NB4 (cell line): ENCODE results near the gene DOK6.

Experiments used
- DNase-seq: peaks from one replicate; pipeline ENCODE4 v3.0.0; 2010; ENCODE audit warnings: low read depth
- H3K4me3 ChIP-seq: one replicate; pipeline ENCODE4 v1.5.1; 2011; ENCODE audit warnings: mild to moderate bottlenecking, low read depth, low read length, moderate library complexity
- CTCF ChIP-seq: IDR thresholded peaks from one replicate; pipeline ENCODE4 v1.5.1; 2012; ENCODE audit warnings: low read depth, low read length
- MYC ChIP-seq: IDR thresholded peaks from 2 replicates; pipeline ENCODE4 v1.6.1; 2011; ENCODE audit warnings: low read depth, low read length
- POLR2A ChIP-seq: IDR thresholded peaks from 2 replicates; pipeline ENCODE4 v1.6.1; 2011; ENCODE audit warnings: mild to moderate bottlenecking; ENCODE audit not compliant: insufficient read length; ENCODE audit errors: extremely low read depth
- TF ChIP-seq, protein P1 (sequence below): IDR thresholded peaks from 2 replicates; pipeline ENCODE4 v1.6.1; 2011; ENCODE audit warnings: low read depth, low read length

The DOK6 gene

DNA sequence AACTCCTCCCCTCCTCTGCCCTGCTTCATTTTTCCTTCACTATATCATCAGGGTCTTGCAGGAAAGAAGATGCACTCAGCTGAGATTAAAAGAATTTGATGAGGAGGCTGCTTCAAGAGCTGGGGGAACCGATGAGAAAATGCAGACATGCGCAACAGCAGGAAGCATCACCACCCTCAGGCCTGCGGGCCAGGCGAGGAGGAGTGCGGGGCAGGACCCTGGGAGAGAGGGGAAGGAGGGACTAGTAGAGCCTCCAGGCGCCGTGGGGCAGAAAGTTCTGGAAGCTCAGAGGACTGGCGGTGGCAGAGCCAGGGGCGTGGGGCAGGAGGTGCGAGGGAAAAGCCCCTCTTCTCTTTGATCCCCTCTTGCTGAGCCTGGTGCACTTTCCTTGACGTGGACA is 438.8 kb downstream of the DOK6 start:
- TF ChIP-seq, protein P1, sequence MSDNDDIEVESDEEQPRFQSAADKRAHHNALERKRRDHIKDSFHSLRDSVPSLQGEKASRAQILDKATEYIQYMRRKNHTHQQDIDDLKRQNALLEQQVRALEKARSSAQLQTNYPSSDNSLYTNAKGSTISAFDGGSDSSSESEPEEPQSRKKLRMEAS = no peak
- TF ChIP-seq CTCF (no peak), MYC (no peak), POLR2A (no peak)
- no peak for DNase-seq
- H3K4me3 ChIP-seq = no peak overlapping the region

DNA sequence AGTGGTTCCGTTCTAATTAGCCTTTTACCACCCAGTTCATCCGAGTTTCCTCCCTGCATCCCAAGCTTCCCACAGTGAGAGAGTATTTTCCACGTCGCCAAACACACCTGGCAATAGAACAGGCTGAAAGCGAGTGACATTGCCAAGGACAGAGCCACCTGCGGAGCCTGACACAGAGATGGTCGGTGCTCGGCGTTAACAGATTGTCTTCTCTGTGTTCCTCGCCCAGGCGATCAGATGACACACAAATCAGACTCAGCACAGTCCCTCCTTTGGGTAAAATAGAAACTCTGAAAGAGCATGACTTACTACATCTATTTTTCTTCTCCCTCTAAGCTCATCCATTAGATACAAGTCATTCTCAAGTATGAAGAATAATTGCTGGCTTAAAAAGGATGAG is 439.3 kb downstream of the DOK6 start:
- no peak overlapping the region for H3K4me3 ChIP-seq
- DNase-seq = no peak
- TF ChIP-seq MYC (no peak), POLR2A (no peak), CTCF (no peak)
- TF ChIP-seq, protein P1 = no peak

- TF ChIP-seq, protein P1 = no peak
- TF ChIP-seq CTCF (no peak), MYC (no peak), POLR2A (no peak)
- H3K4me3 ChIP-seq = no peak overlapping the region
- no peak for DNase-seq
Observed at GRCh38 chr18:69840445-69840844, 439.8 kb downstream of the DOK6 start.

DNA sequence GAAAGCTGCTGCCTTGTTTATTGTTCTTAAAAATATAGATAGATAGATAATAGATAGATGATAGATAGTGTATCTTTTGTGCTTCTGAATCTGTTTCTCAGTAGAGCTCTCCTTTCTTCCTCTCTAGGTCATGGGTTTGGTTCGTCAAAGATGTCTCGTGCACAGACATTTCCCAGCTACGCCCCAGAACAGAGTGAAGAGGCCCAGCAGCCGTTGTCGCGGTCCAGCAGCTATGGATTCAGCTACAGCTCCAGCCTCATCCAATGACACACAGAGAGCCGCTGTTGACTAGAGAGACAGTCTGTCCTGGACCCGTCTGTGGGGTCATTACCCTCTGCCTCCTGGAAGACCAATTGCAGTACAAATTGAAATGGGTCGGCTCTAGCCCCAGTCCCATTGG is 440.4 kb downstream of the DOK6 start:
- no peak overlapping the region for H3K4me3 ChIP-seq
- no peak for TF ChIP-seq CTCF
- TF ChIP-seq, protein P1 = no peak
- TF ChIP-seq POLR2A = no peak
- no peak for TF ChIP-seq MYC
- no peak for DNase-seq

DNA sequence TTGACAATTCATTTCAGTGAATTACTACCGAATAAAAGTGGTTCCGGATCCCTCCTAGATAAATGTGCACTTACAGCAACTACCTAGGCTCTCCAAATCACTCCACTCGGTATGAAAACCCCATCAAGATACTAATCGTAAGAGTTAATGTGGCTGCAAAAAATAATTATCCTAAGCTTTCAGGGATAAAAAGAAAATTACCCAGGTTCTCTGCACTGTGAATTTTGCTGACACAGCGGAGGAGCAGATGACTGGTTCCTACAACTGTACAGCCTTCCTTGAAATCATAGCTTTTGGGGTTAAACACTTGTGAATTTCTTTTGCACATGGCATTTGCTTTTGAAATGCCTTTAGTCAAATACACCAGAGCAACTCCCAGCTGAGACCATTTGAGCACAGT is 442.3 kb downstream of the DOK6 start:
- no peak for DNase-seq
- TF ChIP-seq CTCF (no peak), POLR2A (no peak), MYC (no peak)
- TF ChIP-seq, protein P1 = no peak
- H3K4me3 ChIP-seq = no peak overlapping the region

DNA sequence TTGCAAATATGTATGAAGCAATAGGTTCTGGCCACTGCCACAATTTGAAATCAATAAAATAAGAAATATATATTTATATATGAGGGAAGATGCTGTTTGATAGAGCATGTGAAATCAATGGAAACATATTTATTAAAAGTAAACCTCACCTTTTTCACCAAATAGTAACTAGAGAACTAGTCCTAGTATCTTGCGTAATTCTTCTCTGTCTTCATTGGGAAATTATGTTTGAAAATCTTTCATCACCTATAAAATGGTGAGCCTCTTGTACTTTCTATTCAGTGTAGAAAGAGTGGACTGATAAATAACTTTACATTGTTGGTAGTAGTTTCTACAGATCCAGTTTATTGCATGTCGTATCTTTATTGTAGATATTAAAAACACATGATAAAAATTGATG is 444.0 kb downstream of the DOK6 start:
- no peak for DNase-seq
- no peak for TF ChIP-seq POLR2A
- TF ChIP-seq MYC = no peak
- TF ChIP-seq CTCF = no peak
- TF ChIP-seq, protein P1 = no peak
- no peak overlapping the region for H3K4me3 ChIP-seq
